Activated T-cell treated with anti-CD3 and anti-CD28 coated beads, Interleukin-2, amount 50 U/mL, for 24 hours (primary cell): ENCODE results near the gene DMRT3.

Experiments
- DNase-seq: peaks from one replicate; pipeline ENCODE4 v3.0.0-alpha.2; 2020
- H3K27ac Mint-ChIP-seq: 2 replicates; pipeline ENCODE4 v1.8.0; 2020; ENCODE audit warnings: mild to moderate bottlenecking, mixed read lengths
- H3K27me3 Mint-ChIP-seq: 2 replicates; pipeline ENCODE4 v1.8.0; 2020; ENCODE audit warnings: mixed read lengths
- H3K36me3 Mint-ChIP-seq: 2 replicates; pipeline ENCODE4 v1.8.0; 2020; ENCODE audit warnings: low read depth, mixed read lengths
- H3K4me1 Mint-ChIP-seq: 2 replicates; pipeline ENCODE4 v1.8.0; 2020; ENCODE audit warnings: low read depth, mixed read lengths
- H3K4me3 Mint-ChIP-seq: 2 replicates; pipeline ENCODE4 v1.8.0; 2020; ENCODE audit warnings: mild to moderate bottlenecking, moderate library complexity, mixed read lengths
- H3K9me3 Mint-ChIP-seq: 2 replicates; pipeline ENCODE4 v1.8.0; 2020; ENCODE audit warnings: mixed read lengths

The DMRT3 gene, protein sequence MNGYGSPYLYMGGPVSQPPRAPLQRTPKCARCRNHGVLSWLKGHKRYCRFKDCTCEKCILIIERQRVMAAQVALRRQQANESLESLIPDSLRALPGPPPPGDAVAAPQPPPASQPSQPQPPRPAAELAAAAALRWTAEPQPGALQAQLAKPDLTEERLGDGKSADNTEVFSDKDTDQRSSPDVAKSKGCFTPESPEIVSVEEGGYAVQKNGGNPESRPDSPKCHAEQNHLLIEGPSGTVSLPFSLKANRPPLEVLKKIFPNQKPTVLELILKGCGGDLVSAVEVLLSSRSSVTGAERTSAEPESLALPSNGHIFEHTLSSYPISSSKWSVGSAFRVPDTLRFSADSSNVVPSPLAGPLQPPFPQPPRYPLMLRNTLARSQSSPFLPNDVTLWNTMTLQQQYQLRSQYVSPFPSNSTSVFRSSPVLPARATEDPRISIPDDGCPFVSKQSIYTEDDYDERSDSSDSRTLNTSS

DNA sequence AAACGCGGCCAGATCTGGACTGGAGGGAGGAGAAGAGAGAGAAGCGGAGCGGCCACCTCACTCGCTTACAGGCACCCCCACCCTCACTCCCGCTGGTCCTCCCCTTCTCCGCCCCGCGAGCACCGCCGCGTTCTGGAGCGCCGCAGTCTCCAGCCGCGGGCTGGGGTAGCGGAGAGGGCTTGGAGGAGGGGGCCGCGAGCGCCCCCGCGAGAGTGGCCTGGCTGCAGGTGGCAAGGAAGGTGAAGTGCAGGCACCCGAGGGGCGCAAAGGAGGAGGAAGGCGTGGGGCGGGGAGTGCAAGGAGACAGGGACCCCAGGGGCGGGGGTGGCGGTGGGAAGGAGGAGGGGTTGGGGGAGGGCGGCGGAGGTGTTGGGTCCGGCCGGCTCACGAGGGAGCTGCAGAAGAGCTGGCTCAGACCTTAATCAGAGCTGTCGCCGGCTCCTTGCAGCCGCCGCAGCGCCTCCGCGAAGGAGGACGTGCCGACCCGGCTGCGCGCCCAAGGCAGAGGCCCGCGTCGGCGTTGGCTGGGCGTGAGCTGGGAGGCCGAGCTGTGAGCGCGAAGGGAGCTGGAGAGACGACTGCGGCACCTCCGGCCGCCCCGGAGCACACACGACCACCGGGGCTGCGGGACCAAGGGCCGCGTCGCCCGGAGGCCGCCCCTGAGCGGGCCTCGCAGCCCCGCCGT is at the start of gene DMRT3:
TSS of gene DMRT3 (plus strand) at position 398 of the 685 bp plus-strand sequence. CDS start 347 bp downstream, outside the sequence.
- H3K4me1 Mint-ChIP-seq = peaks cover 20% of the 10 kb centered on the region
- H3K9me3 Mint-ChIP-seq = no peaks in the 10 kb centered on the region
- peak within 1 kb of the TSS; percentile 35 for H3K4me3 Mint-ChIP-seq
- H3K27ac Mint-ChIP-seq = peak within 1 kb of the TSS; percentile 29
- no peaks in the 10 kb centered on the region for H3K36me3 Mint-ChIP-seq
- H3K27me3 Mint-ChIP-seq = peaks cover 85% of the 10 kb centered on the region
- DNase-seq = no peak

DNA sequence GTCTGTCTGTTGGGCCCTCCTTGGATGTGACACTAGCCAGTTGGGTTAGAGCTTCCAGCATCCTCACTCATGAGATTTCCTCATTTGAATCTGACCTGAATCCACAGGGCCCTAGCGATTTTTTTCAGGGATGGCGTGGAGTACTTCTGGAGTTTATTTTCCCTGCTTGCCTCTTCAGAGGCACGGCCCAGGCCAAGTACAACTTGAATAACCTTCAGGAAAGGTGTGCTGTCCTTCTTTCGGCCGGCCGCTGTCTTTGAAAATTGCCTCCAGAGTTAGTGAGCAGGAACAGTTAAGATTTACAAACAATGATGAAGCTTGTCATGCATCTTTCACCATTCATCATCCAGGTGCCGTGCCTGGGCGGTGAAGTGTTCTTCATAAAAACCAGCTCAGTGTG is 49.5 kb upstream of the DMRT3 start:
- no peak for DNase-seq
- no peaks in the 10 kb centered on the region for H3K4me1 Mint-ChIP-seq
- no peak overlapping the region for H3K27ac Mint-ChIP-seq
- H3K9me3 Mint-ChIP-seq = no peaks in the 10 kb centered on the region
- H3K27me3 Mint-ChIP-seq = peaks cover 13% of the 10 kb centered on the region
- no peaks in the 10 kb centered on the region for H3K36me3 Mint-ChIP-seq
- H3K4me3 Mint-ChIP-seq = no peak overlapping the region

DNA sequence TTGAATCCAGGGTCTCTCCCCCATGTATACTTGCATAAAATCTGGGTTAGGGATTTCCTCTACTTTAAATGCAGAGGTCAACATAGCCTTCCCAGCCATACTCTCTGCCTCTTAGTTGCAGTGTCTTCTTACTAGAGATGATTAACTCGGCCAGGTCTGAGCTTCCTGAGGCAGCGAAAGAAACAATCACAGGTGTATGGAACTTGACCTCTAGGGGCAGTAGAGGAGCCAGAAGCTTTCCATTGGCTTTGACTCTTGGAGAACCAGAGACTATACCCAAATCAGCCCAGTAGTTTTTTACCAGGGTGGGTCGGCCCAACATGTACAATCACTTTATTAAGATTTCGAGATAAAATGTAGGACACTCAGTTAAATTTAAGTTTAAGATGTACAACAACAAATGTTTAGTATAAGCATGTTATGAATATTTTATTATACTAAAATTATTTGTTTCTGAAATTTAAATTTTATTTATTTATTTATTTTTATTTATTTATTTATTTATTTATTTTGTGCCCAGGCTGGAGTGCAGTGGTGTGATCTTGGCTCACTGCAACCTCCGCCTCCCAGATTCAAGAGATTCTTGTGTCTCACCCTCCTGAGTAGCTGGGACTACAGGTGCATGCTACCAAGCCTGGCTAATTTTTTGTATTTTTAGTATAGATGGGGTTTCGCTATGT is 48.0 kb upstream of the DMRT3 start:
- Mint-ChIP-seq H3K9me3 (no peaks in the 10 kb centered on the region), H3K4me1 (no peaks in the 10 kb centered on the region), H3K4me3 (no peak overlapping the region), H3K27me3 (peaks cover 7% of the 10 kb centered on the region), H3K36me3 (no peaks in the 10 kb centered on the region), H3K27ac (no peak overlapping the region)
- no peak for DNase-seq

DNA sequence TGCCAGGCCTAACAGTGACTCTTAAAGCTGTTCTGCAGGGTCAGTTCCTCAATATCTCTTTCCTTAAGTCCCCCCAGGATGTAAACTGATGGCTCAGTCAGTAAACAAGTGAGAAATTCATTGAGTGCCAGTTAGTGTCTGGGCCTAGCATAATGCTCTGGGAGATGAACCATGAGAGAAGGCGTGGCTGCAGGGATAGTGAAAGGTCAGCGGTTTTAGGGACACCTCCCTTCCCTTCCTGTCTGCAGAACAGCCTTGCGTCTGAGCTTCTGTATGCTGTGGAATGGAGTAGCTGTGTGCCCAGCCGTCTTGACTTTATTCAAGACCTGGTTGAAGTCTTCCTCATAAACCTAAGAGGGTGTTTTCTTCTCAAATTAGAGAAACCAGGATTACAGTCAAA is 46.7 kb upstream of the DMRT3 start:
- H3K4me3 Mint-ChIP-seq = no peak overlapping the region
- no peaks in the 10 kb centered on the region for H3K36me3 Mint-ChIP-seq
- H3K9me3 Mint-ChIP-seq = no peaks in the 10 kb centered on the region
- no peaks in the 10 kb centered on the region for H3K4me1 Mint-ChIP-seq
- peaks cover 13% of the 10 kb centered on the region for H3K27me3 Mint-ChIP-seq
- no peak overlapping the region for H3K27ac Mint-ChIP-seq
- DNase-seq = no peak

DNA sequence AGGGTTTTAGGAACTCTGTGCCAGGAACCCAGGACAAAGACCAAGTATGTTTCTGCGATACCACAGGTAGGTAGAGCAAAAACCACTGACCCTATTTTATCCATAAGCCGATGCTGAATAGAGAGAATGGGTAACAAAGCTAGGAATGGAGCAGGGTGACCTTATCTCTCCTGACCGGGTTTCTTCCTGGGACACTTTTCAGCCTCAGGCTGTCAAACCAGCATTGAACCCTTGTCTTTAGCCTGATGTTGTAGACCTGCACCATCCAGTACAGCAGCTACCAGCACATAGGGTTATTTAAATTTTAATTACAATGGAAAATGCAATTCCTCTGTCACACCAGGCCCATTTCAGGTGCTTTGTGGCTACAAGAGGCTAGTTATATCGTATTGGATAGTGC is 43.1 kb upstream of the DMRT3 start:
- Mint-ChIP-seq H3K9me3 (peaks cover 3% of the 10 kb centered on the region), H3K27ac (no peak overlapping the region), H3K27me3 (peaks cover 34% of the 10 kb centered on the region), H3K4me1 (no peaks in the 10 kb centered on the region), H3K36me3 (no peaks in the 10 kb centered on the region), H3K4me3 (no peak overlapping the region)
- DNase-seq = no peak

DNA sequence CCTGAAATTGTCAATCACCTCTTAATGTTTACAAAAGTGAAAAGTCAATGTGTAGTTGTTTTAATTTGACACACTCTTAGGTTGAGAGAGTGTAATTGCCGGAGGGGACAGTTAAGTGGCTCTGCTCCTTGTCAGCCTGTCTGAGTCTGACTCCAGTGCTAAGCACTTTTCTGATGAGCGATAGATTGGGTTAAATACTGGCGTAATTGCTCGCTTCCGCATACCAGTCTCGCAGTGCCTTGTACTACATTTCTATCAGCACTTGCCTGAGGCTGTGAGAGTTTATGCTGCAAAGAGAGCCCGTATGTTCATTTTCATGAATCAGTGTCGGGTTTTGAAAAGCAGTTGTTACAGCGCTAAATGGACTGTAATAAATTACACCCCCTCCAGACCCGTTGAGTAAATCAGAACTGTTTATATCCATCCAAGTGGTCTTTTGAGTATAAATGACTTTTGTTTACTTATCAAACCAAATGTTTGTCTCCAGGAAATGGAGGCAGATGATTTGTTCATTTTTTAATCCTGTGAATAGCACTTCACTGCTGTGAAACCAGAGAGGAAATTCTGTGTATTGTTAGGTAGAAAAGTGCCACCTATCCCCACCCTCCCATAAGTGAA is 41.0 kb upstream of the DMRT3 start:
- peaks cover 47% of the 10 kb centered on the region for H3K27me3 Mint-ChIP-seq

DNA sequence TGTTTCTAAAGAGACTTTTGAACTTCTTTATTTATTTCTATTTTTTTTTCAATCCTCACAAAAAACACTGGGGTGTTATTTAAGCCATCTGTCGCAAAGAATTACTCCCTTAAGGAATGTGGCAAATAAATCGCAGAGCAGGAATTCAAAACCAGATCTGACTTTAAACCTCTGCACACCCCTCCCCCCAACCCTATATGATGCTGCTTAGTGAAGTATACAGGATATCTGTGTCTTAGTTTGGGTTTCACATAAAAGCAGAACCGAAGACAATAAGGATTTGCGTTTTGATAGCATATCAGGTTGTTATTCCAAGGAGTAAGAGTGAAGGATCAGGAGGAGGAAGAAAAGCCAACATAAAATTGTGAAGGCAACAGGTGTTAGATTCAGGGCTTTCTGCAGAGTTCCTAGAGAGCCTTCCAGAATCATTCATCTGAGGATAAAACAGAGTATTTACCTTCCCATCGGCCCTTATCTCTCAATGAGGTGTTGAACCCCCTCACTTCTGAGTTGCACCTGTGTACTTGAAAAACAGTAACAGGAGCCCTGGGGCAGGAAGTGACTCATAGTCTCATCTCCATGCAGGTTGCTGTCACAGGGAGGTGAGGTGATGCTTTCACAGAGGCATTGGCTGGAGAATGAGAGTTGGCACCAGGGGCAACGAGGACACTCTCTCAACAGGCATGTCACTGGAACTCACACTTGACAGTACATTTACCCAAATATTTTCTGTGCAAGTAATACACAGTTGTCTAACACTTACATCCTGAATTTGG is 33.5 kb upstream of the DMRT3 start:
- Mint-ChIP-seq H3K4me3 (no peak overlapping the region), H3K27ac (no peak overlapping the region), H3K27me3 (peaks cover 63% of the 10 kb centered on the region), H3K36me3 (no peaks in the 10 kb centered on the region), H3K4me1 (no peaks in the 10 kb centered on the region), H3K9me3 (peaks cover 2% of the 10 kb centered on the region)
- no peak for DNase-seq

More for the DNA sequence above, 41.0 kb upstream of the DMRT3 start:
- Mint-ChIP-seq H3K36me3 (no peaks in the 10 kb centered on the region), H3K9me3 (peaks cover 3% of the 10 kb centered on the region), H3K4me1 (no peaks in the 10 kb centered on the region), H3K4me3 (no peak overlapping the region), H3K27ac (no peak overlapping the region)
- DNase-seq = no peak

DNA sequence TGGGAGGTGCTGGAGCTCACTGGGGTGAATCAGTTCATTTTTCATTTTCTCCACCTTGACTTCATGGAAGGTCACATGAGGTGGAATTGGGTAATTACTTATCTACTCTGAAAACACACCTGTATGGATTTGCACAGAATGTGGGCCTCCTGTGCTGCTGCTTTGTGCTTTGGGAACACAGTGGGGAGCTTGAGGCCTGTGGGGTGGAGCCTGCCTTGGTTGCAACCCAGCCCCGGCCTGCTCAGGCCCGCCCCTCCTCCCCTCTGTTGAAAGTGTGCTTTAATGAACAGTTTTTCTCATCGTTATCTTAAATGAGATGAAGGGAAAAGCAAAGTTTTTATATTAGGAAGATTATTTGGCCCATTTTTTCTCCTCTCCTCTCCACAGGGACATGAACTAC is 28.5 kb upstream of the DMRT3 start:
- Mint-ChIP-seq H3K27ac (no peak overlapping the region), H3K4me3 (no peak overlapping the region), H3K36me3 (no peaks in the 10 kb centered on the region), H3K27me3 (peaks cover 70% of the 10 kb centered on the region), H3K4me1 (no peaks in the 10 kb centered on the region), H3K9me3 (no peaks in the 10 kb centered on the region)
- no peak for DNase-seq

DNA sequence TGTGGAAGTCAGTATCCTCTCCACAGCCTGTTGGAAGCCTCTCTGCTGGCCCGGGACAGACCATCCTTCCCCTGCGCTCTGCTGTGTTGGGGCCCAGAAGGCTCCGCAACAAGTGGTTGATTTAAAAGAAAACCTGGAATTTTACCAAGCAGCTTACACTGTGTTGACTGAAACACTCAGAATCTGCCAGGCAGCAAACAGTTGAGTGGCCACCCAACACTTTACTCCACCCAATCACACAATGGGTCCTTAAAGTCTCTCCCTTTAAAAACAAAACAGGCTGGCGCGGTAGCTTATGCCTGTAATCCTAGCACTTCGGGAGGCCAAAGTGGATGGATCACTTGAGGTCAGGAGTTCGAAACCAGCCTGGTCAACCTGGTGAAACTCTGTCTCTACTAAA is 28.0 kb upstream of the DMRT3 start:
- Mint-ChIP-seq H3K27me3 (peaks cover 66% of the 10 kb centered on the region), H3K9me3 (no peaks in the 10 kb centered on the region), H3K27ac (no peak overlapping the region)

DNA sequence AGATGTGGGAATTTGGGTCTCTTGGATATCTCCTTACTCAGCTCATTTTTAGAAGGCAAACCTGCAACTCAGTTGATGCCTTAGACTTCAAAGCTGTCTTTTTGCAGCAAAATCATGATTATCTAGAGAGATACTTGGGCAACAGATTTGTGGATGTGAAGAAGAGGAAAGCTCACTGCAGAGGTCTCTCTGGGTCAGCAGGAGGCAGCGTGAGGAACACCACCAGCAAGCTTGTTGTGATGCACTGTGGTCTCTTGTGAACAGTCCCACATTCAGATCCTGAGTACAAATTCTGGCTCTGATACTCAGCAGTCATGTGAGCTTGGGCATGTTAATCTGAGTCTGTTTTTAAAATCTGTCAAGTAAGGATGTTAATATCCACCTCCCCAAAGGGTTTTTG is 26.3 kb upstream of the DMRT3 start:
- no peak for DNase-seq
- H3K36me3 Mint-ChIP-seq = no peaks in the 10 kb centered on the region
- H3K9me3 Mint-ChIP-seq = no peaks in the 10 kb centered on the region
- peaks cover 55% of the 10 kb centered on the region for H3K27me3 Mint-ChIP-seq
- H3K4me3 Mint-ChIP-seq = no peak overlapping the region
- no peak overlapping the region for H3K27ac Mint-ChIP-seq
- no peaks in the 10 kb centered on the region for H3K4me1 Mint-ChIP-seq

More for the DNA sequence above, 28.0 kb upstream of the DMRT3 start:
- Mint-ChIP-seq H3K36me3 (no peaks in the 10 kb centered on the region), H3K4me1 (no peaks in the 10 kb centered on the region), H3K4me3 (no peak overlapping the region)
- no peak for DNase-seq

DNA sequence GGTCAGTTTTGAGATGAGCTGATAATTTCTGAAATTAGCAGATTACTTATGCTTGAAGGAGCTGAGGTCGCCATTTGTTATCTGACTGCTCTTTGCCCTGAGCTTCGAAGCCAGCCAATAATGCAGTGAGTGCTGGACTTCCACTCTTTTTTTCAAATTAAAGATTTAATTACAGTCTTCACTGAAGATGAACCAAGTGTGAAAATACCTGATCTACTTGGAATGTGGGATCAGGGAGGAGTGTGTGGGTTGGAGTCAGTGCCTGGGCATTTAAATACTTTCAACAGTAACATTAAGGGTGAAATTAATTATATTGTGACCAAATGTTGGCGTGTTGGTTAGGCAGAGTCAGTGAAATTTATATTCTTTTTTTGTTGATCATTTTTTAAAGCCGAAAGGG is 23.9 kb upstream of the DMRT3 start:
- Mint-ChIP-seq H3K9me3 (no peaks in the 10 kb centered on the region), H3K4me1 (no peaks in the 10 kb centered on the region), H3K4me3 (no peak overlapping the region), H3K27ac (no peak overlapping the region), H3K27me3 (peaks cover 40% of the 10 kb centered on the region), H3K36me3 (no peaks in the 10 kb centered on the region)
- DNase-seq = no peak

DNA sequence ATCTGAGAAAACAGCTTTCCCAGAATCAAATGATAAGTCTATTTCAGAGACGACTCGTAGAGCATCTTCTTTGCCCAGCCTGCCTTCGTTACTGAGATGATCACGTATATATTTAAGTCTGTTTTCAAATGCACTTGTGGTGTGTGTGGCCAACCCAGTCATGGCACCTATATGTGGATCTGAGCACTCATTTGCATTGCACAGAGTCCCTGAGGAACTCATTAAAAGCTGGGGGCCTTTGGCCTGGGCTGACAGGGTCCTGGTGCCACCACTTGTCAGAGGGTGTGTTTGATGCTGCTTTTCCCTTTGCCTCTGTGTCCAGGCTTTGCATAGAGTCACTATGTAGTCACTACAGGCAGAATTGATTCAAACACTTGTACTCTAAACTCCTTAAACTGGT is 17.4 kb upstream of the DMRT3 start:
- H3K9me3 Mint-ChIP-seq = no peaks in the 10 kb centered on the region
- no peak overlapping the region for H3K27ac Mint-ChIP-seq
- H3K36me3 Mint-ChIP-seq = no peaks in the 10 kb centered on the region
- H3K27me3 Mint-ChIP-seq = peaks cover 45% of the 10 kb centered on the region
- H3K4me1 Mint-ChIP-seq = no peaks in the 10 kb centered on the region
- DNase-seq = no peak
- no peak overlapping the region for H3K4me3 Mint-ChIP-seq

DNA sequence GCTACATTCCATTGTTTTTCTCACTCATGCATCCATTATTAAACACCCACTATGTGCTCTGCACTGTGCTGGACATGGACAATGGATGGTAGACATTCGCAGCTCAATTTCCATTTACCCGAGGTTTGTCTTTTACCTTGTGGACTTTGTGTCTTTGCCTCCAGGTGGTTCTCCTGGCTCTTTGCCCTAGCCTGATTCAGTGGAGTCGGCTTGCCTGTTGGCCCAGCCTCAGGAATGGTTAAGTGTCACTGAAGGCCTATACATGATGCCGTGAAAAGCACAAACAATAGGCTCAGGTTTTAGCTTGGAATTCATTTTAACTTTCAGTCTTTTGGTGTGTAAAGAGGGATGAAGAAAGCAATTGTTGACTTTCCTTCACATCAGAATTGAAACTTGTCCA is 16.5 kb upstream of the DMRT3 start:
- DNase-seq = no peak
- H3K4me1 Mint-ChIP-seq = no peaks in the 10 kb centered on the region
- no peak overlapping the region for H3K4me3 Mint-ChIP-seq
- no peaks in the 10 kb centered on the region for H3K9me3 Mint-ChIP-seq
- no peak overlapping the region for H3K27ac Mint-ChIP-seq
- peaks cover 53% of the 10 kb centered on the region for H3K27me3 Mint-ChIP-seq
- H3K36me3 Mint-ChIP-seq = no peaks in the 10 kb centered on the region

DNA sequence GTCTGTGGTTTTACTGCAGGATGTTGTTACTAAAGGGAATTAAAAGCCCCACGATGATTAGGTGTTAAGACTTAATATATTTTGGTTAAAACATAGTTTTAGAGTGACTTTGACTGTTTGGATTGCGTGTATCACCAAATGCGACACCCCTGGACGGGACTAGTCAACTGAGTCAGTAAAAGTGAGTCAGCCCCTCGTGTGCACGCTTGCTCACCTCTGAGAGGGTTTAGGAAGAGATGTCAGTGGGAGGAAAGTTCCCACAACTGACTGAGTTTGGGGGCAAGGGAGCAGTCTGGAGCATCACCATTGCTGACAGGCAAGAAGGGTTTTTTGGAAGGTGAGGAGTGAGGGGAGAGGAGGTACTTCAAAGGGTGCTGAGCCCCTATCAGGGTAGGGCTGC is 14.4 kb upstream of the DMRT3 start:
- no peak for DNase-seq
- no peak overlapping the region for H3K4me3 Mint-ChIP-seq

More for the DNA sequence above, 14.4 kb upstream of the DMRT3 start:
- Mint-ChIP-seq H3K4me1 (no peaks in the 10 kb centered on the region), H3K27me3 (peaks cover 71% of the 10 kb centered on the region), H3K9me3 (no peaks in the 10 kb centered on the region), H3K27ac (no peak overlapping the region), H3K36me3 (no peaks in the 10 kb centered on the region)
